Measurements from ENCODE around the gene FAIM. TPM values are rescaled to one million over a fixed set of nuclear protein-coding genes. Genes with fewer than 3 reads are reported as not detected.
A peak's percentile ranks its signal among the peaks of the same experiment; 100 is the strongest.
"Not testable (repeated sequence)": the region's sequence is repeated elsewhere in the genome, so short reads cannot be mapped to it uniquely, and the experiment has no call there.

Gene FAIM
- total RNA-seq, 1 donor: 13.0 TPM

DNA sequence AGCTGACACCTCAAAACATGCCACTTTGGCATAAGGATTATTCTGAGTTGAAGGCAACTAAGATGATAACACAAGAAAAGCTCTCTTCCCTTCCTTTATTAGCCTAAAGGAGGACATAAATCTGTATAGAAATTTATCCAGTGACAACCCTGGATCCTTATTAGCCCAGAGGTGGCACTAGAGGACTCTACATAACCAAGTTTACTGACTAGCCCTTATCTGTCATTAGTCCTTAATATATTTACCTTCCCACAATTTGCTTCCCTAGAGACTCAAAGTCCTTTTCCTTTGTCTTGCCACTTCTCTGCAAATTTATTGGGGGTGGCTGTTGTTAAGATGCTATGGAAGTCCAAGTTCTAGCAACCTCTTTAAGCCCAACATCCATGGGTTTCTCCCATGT is 41.2 kb upstream of the FAIM start:
- Histone ChIP-seq H3K27ac (ENCODE audit: low read depth, low read length) (no peak overlapping the region), H2AFZ (ENCODE audit: low read length) (no peak overlapping the region), H3K79me2 (ENCODE audit: insufficient read depth, low read length) (no peaks in the 10 kb centered on the region), H3K9me3 (ENCODE audit: low read depth, low read length) (no peaks in the 10 kb centered on the region), H3K27me3 (ENCODE audit: insufficient read depth, low read length) (no peaks in the 10 kb centered on the region), H3K4me2 (ENCODE audit: insufficient read depth, low read length) (no peak overlapping the region), H4K20me1 (ENCODE audit: insufficient read depth, low read length) (no peaks in the 10 kb centered on the region), H3K4me1 (ENCODE audit: insufficient read depth, low read length) (no peaks in the 10 kb centered on the region), H3K36me3 (ENCODE audit: insufficient read depth, low read length) (peaks cover 7% of the 10 kb centered on the region), H3K4me3 (ENCODE audit: insufficient read depth, low read length) (no peak overlapping the region)
- TF ChIP-seq, protein P1, sequence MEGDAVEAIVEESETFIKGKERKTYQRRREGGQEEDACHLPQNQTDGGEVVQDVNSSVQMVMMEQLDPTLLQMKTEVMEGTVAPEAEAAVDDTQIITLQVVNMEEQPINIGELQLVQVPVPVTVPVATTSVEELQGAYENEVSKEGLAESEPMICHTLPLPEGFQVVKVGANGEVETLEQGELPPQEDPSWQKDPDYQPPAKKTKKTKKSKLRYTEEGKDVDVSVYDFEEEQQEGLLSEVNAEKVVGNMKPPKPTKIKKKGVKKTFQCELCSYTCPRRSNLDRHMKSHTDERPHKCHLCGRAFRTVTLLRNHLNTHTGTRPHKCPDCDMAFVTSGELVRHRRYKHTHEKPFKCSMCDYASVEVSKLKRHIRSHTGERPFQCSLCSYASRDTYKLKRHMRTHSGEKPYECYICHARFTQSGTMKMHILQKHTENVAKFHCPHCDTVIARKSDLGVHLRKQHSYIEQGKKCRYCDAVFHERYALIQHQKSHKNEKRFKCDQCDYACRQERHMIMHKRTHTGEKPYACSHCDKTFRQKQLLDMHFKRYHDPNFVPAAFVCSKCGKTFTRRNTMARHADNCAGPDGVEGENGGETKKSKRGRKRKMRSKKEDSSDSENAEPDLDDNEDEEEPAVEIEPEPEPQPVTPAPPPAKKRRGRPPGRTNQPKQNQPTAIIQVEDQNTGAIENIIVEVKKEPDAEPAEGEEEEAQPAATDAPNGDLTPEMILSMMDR (IDR thresholded peaks at IDR 0.05; ENCODE audit: extremely low read depth, low read depth, low read length): no peak
- peak; percentile 25 for DNase-seq (ENCODE audit: insufficient read length, low spot score, missing footprints)

DNA sequence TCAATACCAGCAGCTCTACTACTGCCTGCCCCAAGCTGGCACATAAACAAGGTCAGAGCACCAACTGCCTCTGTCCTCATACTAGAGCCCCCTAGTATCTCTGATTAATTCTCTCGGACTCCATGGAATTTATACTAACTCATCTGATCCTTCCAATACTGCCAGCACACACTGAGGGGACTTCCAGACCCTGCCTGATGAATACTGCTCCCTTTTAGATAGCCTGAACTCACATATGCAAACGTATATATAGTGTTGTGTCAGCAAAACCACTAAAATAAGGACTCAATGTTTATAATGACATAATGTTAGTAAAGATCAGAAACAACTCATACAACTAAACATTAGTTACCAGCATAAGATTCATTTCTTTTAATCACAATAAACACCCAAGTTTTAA is 39.5 kb upstream of the FAIM start:
- no peak overlapping the region for H3K27ac ChIP-seq (ENCODE audit: low read depth, low read length)
- H3K27me3 ChIP-seq (ENCODE audit: insufficient read depth, low read length): no peaks in the 10 kb centered on the region
- no peaks in the 10 kb centered on the region for H4K20me1 ChIP-seq (ENCODE audit: insufficient read depth, low read length)
- TF ChIP-seq, protein P1 (IDR thresholded peaks at IDR 0.05; ENCODE audit: extremely low read depth, low read depth, low read length): no peak
- H2AFZ ChIP-seq (ENCODE audit: low read length): no peak overlapping the region
- no peak overlapping the region for H3K4me3 ChIP-seq (ENCODE audit: insufficient read depth, low read length)
- no peaks in the 10 kb centered on the region for H3K79me2 ChIP-seq (ENCODE audit: insufficient read depth, low read length)
- H3K4me2 ChIP-seq (ENCODE audit: insufficient read depth, low read length): no peak overlapping the region
- H3K9me3 ChIP-seq (ENCODE audit: low read depth, low read length): no peaks in the 10 kb centered on the region
- H3K4me1 ChIP-seq (ENCODE audit: insufficient read depth, low read length): no peaks in the 10 kb centered on the region
- peaks cover 9% of the 10 kb centered on the region for H3K36me3 ChIP-seq (ENCODE audit: insufficient read depth, low read length)
- DNase-seq (ENCODE audit: insufficient read length, low spot score, missing footprints): peak; percentile 31

DNA sequence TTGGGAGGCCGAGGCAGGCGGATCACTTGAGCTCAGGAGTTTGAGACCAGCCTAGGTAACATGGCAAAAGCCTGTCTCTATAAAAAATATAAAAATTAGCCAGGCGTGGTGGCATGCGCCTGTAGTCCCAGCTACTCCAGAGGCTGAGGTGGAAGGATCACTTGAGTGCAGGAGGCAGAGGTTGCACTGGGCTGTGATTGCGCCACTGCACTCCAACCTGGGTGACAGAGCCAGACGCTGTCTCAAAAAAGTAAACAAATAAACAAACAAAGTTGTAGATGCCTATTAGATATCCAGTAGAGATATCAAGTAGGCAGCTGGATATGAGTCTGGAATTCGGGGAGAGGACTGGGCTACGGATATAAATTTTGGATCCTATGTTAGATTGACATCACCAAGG is 38.9 kb upstream of the FAIM start:
- H3K4me2 ChIP-seq (ENCODE audit: insufficient read depth, low read length); H3K4me3 ChIP-seq (ENCODE audit: insufficient read depth, low read length); H4K20me1 ChIP-seq (ENCODE audit: insufficient read depth, low read length); H3K27me3 ChIP-seq (ENCODE audit: insufficient read depth, low read length); H3K36me3 ChIP-seq (ENCODE audit: insufficient read depth, low read length); H3K79me2 ChIP-seq (ENCODE audit: insufficient read depth, low read length); H3K4me1 ChIP-seq (ENCODE audit: insufficient read depth, low read length); H3K9me3 ChIP-seq (ENCODE audit: low read depth, low read length); H3K27ac ChIP-seq (ENCODE audit: low read depth, low read length); DNase-seq (ENCODE audit: insufficient read length, low spot score, missing footprints); H2AFZ ChIP-seq (ENCODE audit: low read length): not testable (repeated sequence)

DNA sequence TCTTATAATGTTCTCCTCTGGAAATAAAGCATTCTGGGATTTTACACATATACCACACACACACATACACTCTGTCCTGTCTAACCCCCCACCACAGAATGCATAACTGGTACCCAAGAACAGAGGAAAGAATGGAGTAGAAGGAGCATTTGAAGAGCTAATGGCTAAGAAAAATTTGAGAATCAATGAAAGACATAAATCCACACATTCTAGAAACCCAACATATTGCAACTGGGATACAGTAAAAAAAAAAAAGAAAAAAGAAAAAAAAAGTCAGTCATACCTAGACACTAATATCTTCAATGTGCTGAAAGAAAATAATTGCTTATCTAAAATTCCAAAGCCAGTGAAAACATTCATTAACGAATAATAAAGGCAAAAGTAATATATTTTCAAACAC is 35.4 kb upstream of the FAIM start:
- Histone ChIP-seq H2AFZ (ENCODE audit: low read length) (no peak overlapping the region), H3K4me2 (ENCODE audit: insufficient read depth, low read length) (no peak overlapping the region), H3K36me3 (ENCODE audit: insufficient read depth, low read length) (peaks cover 9% of the 10 kb centered on the region), H4K20me1 (ENCODE audit: insufficient read depth, low read length) (no peaks in the 10 kb centered on the region), H3K4me3 (ENCODE audit: insufficient read depth, low read length) (no peak overlapping the region), H3K79me2 (ENCODE audit: insufficient read depth, low read length) (no peaks in the 10 kb centered on the region), H3K27me3 (ENCODE audit: insufficient read depth, low read length) (no peaks in the 10 kb centered on the region), H3K9me3 (ENCODE audit: low read depth, low read length) (no peaks in the 10 kb centered on the region), H3K27ac (ENCODE audit: low read depth, low read length) (no peak overlapping the region), H3K4me1 (ENCODE audit: insufficient read depth, low read length) (no peaks in the 10 kb centered on the region)
- no peak for DNase-seq (ENCODE audit: insufficient read length, low spot score, missing footprints)
- TF ChIP-seq, protein P1 (IDR thresholded peaks at IDR 0.05; ENCODE audit: extremely low read depth, low read depth, low read length): no peak
